ENCODE measurements around the gene MIDN. TPM values are rescaled to one million over a fixed set of nuclear protein-coding genes. Genes with fewer than 3 reads are reported as not detected.

The MIDN gene
- total and polyA plus RNA-seq, 2 donors (not counting 3 experiments of a cell fraction or from before 2014, with no cell fraction given) = 20.0 to 85.9 TPM

DNA sequence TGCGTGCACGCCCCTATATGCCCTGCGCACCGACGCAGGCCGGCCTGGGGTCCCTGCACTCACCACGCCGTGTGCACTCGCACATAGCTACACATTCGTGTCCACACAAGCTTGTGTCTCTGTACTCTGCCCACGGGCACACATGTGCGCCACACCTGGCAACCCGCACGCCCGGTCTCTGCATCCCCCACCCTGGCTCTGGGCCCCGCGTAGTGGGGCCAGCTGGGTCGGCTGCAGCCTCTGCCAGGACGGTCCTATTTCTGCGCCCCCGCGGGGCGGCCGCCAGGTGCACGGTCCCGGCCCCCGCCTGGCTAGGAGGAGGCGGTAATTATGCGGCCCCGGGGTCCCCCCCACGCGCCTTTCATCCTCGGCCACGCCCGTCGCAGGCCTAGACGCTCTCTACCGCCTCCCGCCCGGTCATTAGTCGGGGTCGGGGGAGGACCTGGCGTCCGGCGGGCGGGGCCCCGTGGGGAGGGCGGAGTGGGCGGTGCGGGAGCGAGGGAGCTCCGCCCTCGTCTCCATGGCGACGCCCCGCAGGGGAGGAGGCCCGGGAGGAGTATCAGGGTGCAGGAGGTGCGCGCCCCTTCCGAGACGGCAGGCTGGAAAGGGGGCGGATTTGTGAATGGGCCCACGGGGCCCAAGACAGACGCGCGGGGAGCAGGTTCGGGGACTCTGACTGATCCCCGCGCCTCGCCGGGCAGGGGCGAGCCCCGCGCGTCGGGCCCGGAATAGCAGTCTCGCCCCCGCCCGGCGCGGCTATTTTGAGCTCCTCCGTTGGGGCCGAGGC, 17.9 kb downstream of the MIDN start:
- ChIA-PET CTCF (interaction anchor here (0.6 to 7.2 kb wide), 12 partner anchors 9 to 322 kb away, joined by 3 to 1001 read pairs (median 7); partner anchors contain the start of genes ATP5F1D and FAM174C), POLR2A (interaction anchor here (0.6 to 2.3 kb wide), 8 partner anchors 8 to 521 kb away, joined by 3 to 24 read pairs (median 5); partner anchors contain the start of genes ATP5F1D and MIDN)
- Histone ChIP-seq H2AFZ (ENCODE audit: low read depth, low read length) (peak overlapping the region; percentile 52), H3K4me3 (replicated peaks in 1 of 3; ENCODE audit: insufficient read depth in 1 of 3, low read depth in 1 of 3, low read length in 3 of 3) (peak overlapping the region; percentile 23 to 43 (median 37)), H3K9me3 (replicated peaks; ENCODE audit: control insufficient read depth, insufficient read depth, low read length) (no peaks in the 10 kb centered on the region), H4K20me1 (replicated peaks; ENCODE audit: control insufficient read depth, extremely low read depth, insufficient read depth, low read length) (no peaks in the 10 kb centered on the region), H3K27me3 (ENCODE audit: control insufficient read depth in 2 of 2, insufficient read depth in 2 of 2, low read length in 2 of 2) (no peaks in the 10 kb centered on the region), H3K4me1 (ENCODE audit: control insufficient read depth, extremely low read depth, insufficient read depth, low read length) (peaks cover 41% of the 10 kb centered on the region), H3K9ac (replicated peaks; ENCODE audit: extremely low read depth, insufficient read depth, low read length) (peak overlapping the region; percentile 13), H3K9me1 (replicated peaks; ENCODE audit: control insufficient read depth, extremely low read depth, insufficient read depth, low read length) (no peaks in the 10 kb centered on the region), H3K27ac (ENCODE audit: insufficient read depth, low read depth, low read length) (peak overlapping the region; percentile 50), H3K36me3 (ENCODE audit: control insufficient read depth in 2 of 2, extremely low read depth in 1 of 2, insufficient read depth in 2 of 2, low read length in 2 of 2) (peaks cover 3 to 6% of the 10 kb centered on the region in 2 experiments), H3K79me2 (ENCODE audit: control insufficient read depth, insufficient read depth, low read length) (peaks cover 18% of the 10 kb centered on the region), H3K4me2 (ENCODE audit: insufficient read depth, low read length) (peak overlapping the region; percentile 43)
- dilution Hi-C loops (cut with MboI; ENCODE audit: extremely low pct_ligation_motif_present, low sequenced_read_pairs) = no loop called here
- BruUV-seq (replicated peaks) = no TSS peak
- DNase-seq (ENCODE audit: low read depth, low spot score) (peak; percentile 70), FAIRE-seq (peak; percentile 80)
- TF ChIP-seq, protein P1, sequence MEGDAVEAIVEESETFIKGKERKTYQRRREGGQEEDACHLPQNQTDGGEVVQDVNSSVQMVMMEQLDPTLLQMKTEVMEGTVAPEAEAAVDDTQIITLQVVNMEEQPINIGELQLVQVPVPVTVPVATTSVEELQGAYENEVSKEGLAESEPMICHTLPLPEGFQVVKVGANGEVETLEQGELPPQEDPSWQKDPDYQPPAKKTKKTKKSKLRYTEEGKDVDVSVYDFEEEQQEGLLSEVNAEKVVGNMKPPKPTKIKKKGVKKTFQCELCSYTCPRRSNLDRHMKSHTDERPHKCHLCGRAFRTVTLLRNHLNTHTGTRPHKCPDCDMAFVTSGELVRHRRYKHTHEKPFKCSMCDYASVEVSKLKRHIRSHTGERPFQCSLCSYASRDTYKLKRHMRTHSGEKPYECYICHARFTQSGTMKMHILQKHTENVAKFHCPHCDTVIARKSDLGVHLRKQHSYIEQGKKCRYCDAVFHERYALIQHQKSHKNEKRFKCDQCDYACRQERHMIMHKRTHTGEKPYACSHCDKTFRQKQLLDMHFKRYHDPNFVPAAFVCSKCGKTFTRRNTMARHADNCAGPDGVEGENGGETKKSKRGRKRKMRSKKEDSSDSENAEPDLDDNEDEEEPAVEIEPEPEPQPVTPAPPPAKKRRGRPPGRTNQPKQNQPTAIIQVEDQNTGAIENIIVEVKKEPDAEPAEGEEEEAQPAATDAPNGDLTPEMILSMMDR (IDR thresholded peaks at IDR 0.05; ENCODE audit: extremely low read depth in 1 of 2, insufficient read depth in 1 of 2, low read depth in 1 of 2, low read length in 2 of 2) = no peak
- TF ChIP-seq POLR2AphosphoS5 (IDR thresholded peaks at IDR 0.05; ENCODE audit: insufficient read depth, low read depth, low read length) (no peak), MAX (IDR thresholded peaks at IDR 0.05; ENCODE audit: insufficient read depth, insufficient read length) (no peak)
- intact Hi-C loops (cut with micrococcal nuclease) = loop anchor here (1.0 kb wide), 3 partner anchors 17 to 45 kb away; no protein-coding TSS in a partner anchor

All from endothelial cell of umbilical vein (primary cell).